Stimulated activated effector memory CD8-positive, alpha-beta T cell treated with anti-CD3 and anti-CD28 coated beads, Interleukin-12 subunit alpha, Interleukin-12 subunit beta, amount 100 ng/mL, for 72 hours (primary cell): ENCODE measurements around the gene FAM83F.

Experiments used
- ATAC-seq: fragments of 150-1000 bp; cut with Tn5 transposase; 2 replicates; pipeline ENCODE4 v1.10.0; 2021
- DNase-seq, 2 donors: peaks; one replicate each; pipeline ENCODE4 v3.0.0; 2021 to 2022; ENCODE audit warnings: low spot score in 2 of 2
- H3K27ac Mint-ChIP-seq: one replicate; pipeline ENCODE4 v1.8.0; 2022; ENCODE audit warnings: mild to moderate bottlenecking, mixed read lengths
- H3K36me3 Mint-ChIP-seq: one replicate; pipeline ENCODE4 v1.8.0; 2022; ENCODE audit warnings: mild to moderate bottlenecking, mixed read lengths
- H3K4me1 Mint-ChIP-seq: one replicate; pipeline ENCODE4 v1.8.0; 2022; ENCODE audit warnings: mixed read lengths
- H3K4me3 Mint-ChIP-seq: one replicate; pipeline ENCODE4 v1.8.0; 2022; ENCODE audit warnings: mild to moderate bottlenecking, mixed read lengths
- H3K9me3 Mint-ChIP-seq: one replicate; pipeline ENCODE4 v1.8.0; 2022; ENCODE audit warnings: mixed read lengths

FAM83F gene

DNA sequence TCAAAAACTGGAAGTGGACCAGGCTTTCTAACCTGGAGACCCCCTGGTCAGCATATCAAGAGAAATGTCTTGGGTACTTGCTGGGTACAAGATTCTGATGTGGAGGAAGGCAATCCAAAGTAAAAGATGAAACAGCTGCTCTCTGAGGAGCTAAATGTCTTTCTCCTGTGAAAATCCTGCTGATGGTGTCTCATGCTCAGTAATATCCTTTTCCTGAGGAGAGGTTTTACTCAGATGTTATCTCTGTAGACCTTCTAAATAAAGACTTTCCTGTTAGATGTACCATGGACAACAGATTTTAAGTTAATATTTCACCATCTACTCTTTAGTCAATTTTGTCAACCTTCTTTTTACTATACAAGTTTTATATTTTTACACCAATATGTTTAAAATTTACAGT lies 62.9 kb downstream of the FAM83F start:
- H3K36me3 Mint-ChIP-seq = peaks cover 6% of the 10 kb centered on the region
- H3K4me3 Mint-ChIP-seq = peak overlapping the region; percentile 23
- H3K9me3 Mint-ChIP-seq = no peaks in the 10 kb centered on the region
- peaks cover 45% of the 10 kb centered on the region for H3K4me1 Mint-ChIP-seq
- H3K27ac Mint-ChIP-seq = peak overlapping the region; percentile 8
- DNase-seq (no peak), ATAC-seq (no peak)

DNA sequence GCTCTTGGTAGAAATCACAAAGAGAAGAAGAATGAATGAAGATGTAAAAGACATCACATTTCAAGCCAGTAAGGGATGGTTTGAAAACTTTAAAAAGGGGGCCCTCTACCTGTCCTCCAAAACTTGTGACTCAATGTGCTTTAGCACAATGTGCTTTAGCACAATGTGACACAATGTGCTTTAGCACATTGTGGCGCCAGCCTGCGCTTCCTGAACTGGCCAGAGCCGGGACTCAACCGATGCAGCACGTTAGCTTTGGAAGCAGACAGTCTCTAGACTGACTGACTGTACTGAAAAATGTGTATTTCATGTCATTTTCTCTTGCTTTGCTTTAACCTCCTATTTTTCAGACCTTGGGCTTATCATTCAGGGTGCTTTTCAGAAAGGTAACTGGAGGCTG lies 63.5 kb downstream of the FAM83F start:
- DNase-seq (no peak), ATAC-seq (peak; percentile 15)
- Mint-ChIP-seq H3K4me1 (peaks cover 51% of the 10 kb centered on the region), H3K27ac (peak overlapping the region; percentile 8), H3K4me3 (peak overlapping the region; percentile 23), H3K36me3 (peaks cover 6% of the 10 kb centered on the region), H3K9me3 (no peaks in the 10 kb centered on the region)

DNA sequence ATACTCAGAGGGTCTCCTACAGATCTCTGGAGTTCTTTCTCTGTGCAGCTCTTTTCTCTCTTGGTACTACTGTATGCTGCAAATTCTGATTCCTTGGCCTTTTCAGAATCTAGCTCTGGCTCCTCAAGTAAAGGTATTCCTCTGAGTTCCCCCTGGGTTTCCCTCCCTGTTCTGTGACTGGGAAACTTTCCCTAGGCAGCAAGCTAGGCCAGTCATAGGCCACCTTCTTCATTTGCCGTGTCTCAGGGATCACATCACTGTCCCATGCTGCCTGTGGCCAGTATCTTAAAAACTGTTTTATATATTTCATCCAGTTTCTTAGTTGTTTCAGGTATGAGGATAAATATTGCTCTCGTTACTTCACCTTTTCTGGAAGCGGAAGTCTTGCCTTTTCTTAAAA lies 71.2 kb downstream of the FAM83F start:
- Mint-ChIP-seq H3K9me3 (no peaks in the 10 kb centered on the region), H3K4me1 (peaks cover 49% of the 10 kb centered on the region), H3K4me3 (no peak overlapping the region), H3K36me3 (no peaks in the 10 kb centered on the region), H3K27ac (peak overlapping the region; percentile 75)
- ATAC-seq (no peak), DNase-seq (no peak)

DNA sequence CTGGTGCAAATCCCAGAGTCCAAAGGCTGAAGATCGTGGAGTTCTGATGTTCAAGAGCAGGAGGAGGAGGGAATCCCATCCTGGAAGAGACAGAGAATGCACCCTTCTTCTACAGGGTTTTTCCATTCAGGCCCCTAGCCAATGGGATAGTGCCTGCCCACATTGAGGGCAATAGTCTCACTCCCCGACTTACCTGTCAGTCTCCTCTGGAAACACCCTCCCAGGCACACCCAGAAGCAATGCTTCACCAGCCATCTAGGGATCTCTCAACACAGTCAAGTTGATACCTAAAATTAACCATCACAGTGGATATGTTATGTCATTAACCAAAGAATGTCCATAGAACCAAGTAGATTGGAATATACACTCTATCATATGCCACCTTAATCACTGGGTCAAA lies 72.9 kb downstream of the FAM83F start:
- H3K4me1 Mint-ChIP-seq = peaks cover 55% of the 10 kb centered on the region
- H3K9me3 Mint-ChIP-seq = no peaks in the 10 kb centered on the region
- peak overlapping the region; percentile 57 for H3K27ac Mint-ChIP-seq
- H3K36me3 Mint-ChIP-seq = no peaks in the 10 kb centered on the region
- ATAC-seq (no peak), DNase-seq (no peak)
- no peak overlapping the region for H3K4me3 Mint-ChIP-seq

DNA sequence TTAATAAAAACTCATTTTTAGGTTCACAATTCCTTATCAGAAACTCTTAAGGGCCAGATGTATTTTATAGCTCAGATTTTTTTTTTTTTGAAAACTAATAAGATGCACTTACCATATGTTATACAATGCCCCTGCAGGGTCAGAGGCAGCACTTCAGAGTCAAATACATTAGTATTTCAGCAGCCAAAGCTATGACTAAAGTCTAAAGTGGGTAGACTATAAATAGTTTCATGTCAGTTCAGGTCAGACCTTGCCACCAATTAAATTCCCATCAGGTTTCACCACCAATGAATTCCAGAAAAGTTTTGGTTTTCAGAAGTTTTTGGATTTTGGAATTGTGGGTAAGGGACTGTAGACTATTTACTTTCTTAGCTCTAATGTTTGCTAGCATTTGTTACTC lies 75.9 kb downstream of the FAM83F start:
- DNase-seq (no peak), ATAC-seq (peak; percentile 71)
- Mint-ChIP-seq H3K9me3 (no peaks in the 10 kb centered on the region), H3K4me1 (peaks cover 51% of the 10 kb centered on the region), H3K27ac (no peak overlapping the region), H3K4me3 (no peak overlapping the region), H3K36me3 (no peaks in the 10 kb centered on the region)

DNA sequence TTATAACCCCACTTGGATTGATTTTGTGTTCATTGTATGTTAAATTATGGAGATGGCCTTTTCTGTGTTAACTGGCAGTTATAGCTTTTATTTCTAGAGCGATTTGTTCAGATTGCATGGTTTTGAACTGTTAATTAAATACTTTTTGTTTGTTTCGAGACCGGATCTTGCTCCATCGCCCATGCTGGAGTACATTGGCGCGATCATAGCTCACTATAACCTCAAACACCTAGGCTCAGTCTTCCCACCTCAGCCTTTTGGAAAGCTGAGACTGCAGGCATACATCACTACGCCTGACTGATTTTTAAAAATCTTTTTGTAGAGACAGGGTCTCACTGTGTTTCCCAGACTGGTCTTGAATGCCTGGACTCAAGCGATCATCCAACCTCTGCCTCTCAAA lies 77.0 kb downstream of the FAM83F start:
- H3K9me3 Mint-ChIP-seq = no peaks in the 10 kb centered on the region
- H3K4me3 Mint-ChIP-seq = no peak overlapping the region
- DNase-seq (no peak), ATAC-seq (no peak)
- H3K4me1 Mint-ChIP-seq = peaks cover 51% of the 10 kb centered on the region
- no peaks in the 10 kb centered on the region for H3K36me3 Mint-ChIP-seq
- no peak overlapping the region for H3K27ac Mint-ChIP-seq

DNA sequence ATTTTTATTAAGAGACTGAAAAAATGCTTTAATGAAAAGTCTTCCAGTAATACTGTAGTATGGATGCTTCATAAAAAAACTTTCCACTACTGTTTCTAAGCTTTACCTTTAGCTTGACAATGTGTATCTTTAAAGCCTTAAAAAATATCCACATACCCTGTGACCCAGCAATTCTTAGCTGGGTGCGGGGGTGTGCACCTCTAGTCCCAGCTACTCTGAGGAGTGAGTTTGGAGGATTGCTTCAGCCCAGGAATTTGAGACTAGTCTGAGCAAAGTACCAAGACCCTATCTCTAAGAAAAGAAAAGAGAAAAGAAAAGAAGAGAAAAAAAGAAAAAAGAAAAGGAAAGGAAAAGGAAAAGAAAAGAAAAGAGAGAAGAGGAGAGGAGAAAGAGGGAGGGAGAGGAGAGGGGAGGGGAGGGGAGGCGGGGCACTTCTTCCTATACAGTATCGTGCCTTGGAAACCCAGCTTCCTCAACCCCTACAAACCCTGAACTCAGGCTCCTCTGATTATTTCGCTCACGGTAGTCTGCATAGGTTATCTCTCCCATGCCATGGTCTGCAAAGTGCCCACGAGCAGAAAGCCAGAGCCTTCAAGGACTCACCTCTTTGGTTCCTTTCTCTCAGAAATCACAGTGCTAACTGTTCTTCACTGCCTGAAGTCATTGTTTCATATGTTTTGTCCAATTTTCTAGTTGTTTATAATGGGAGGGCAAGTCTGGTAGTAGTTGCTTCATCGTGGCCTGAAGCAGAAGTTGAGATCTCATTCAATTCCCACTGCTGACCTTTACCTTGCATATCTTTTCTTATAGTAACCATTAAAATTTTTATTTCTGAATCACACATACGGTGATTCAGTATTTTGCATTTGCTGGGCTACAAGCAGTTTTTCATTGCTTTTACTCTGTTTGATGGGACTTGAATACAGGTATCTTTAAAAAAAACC lies 82.2 kb downstream of the FAM83F start:
- Mint-ChIP-seq H3K4me1 (peaks cover 40% of the 10 kb centered on the region), H3K9me3 (no peaks in the 10 kb centered on the region), H3K4me3 (peak overlapping the region; percentile 55), H3K27ac (peak overlapping the region; percentile 76), H3K36me3 (no peaks in the 10 kb centered on the region)
- ATAC-seq (no peak), DNase-seq (no peak)

DNA sequence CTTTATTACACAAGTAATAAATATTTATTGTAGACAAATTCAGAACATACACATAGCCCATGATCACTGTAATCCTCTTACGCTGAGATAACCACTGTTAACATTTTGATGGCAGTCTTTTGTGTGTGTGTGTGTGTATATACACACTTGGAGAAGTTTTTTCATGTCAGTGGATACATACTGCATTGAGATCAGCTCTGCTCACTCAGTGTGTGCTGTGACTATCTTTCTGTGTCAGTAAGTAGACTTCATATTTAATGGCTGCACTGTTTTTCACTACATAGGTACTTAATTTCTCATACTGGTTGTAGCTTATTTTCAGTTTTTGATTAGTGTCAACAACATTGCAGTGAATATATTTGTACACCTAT lies 82.9 kb downstream of the FAM83F start:
- no peaks in the 10 kb centered on the region for H3K9me3 Mint-ChIP-seq
- peaks cover 40% of the 10 kb centered on the region for H3K4me1 Mint-ChIP-seq
- H3K4me3 Mint-ChIP-seq = no peak overlapping the region

DNA sequence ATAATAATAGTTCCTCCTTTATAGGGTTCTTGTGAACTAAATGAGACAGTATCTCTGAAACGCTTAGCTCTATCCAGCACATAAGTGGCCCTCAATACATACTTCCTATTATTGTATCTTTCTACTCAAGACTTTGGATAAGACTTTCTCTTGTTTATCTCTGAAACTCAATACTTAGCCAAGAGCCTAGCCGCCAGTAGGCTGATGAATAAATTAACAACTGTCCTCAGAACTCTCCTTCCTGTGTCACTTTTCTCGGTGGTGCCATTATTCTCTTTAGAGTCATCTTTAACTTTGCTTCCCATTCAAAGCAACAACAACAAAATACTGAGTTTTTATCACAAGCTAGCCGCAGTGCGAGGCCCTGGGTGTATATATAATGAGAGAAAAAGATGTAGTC lies 86.9 kb downstream of the FAM83F start:
- peaks cover 24% of the 10 kb centered on the region for H3K4me1 Mint-ChIP-seq
- no peak overlapping the region for H3K27ac Mint-ChIP-seq
- ATAC-seq (peak; percentile 47), DNase-seq (no peak)
- no peak overlapping the region for H3K4me3 Mint-ChIP-seq
- H3K9me3 Mint-ChIP-seq = no peaks in the 10 kb centered on the region
- no peaks in the 10 kb centered on the region for H3K36me3 Mint-ChIP-seq

More for the DNA sequence above, 82.9 kb downstream of the FAM83F start:
- Mint-ChIP-seq H3K27ac (peak overlapping the region; percentile 76), H3K36me3 (no peaks in the 10 kb centered on the region)
- DNase-seq (no peak), ATAC-seq (no peak)

DNA sequence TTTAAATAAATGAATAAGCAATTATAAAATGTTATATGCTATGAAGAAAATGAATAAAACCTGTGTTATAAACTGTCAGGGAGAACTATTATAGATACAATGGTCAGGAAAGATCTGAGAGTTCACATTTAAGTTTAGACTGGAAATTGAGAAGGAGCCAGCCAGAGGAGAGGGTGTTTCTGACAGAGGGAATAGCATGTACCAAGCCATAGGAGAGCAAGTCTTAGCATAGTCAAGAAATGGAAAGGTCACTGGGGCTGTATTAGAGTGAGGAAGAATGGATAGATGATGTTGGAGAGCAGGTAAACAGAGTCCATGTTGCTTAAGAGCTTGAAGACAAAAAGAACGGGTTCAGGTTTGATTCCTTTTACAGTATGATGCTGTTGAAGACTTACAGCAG lies 87.4 kb downstream of the FAM83F start:
- ATAC-seq (no peak), DNase-seq (no peak)
- H3K4me1 Mint-ChIP-seq = peaks cover 20% of the 10 kb centered on the region
- no peaks in the 10 kb centered on the region for H3K36me3 Mint-ChIP-seq
- H3K9me3 Mint-ChIP-seq = no peaks in the 10 kb centered on the region
- H3K4me3 Mint-ChIP-seq = no peak overlapping the region
- no peak overlapping the region for H3K27ac Mint-ChIP-seq

DNA sequence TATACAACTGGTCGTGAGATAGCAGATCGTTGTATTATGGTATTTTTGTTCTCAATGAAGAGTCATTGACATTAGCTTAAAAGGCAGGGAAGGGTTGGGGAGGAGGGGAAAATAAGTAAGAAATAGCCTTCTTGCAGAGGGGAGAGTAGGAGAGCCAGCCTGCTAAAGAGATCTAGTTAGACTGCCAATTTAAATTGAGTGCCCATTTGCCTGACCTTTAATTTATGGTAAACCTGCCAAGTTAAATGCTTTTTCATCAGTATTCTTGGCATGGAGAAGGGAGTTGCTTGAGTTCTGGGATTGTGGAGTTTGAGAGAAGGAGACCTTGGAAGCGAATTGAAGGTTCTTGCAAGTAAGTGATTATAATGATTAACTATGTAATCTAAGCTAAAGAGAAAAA lies 89.0 kb downstream of the FAM83F start:
- DNase-seq (no peak), ATAC-seq (no peak)
- peaks cover 25% of the 10 kb centered on the region for H3K4me1 Mint-ChIP-seq
- no peaks in the 10 kb centered on the region for H3K36me3 Mint-ChIP-seq
- no peaks in the 10 kb centered on the region for H3K9me3 Mint-ChIP-seq
- no peak overlapping the region for H3K27ac Mint-ChIP-seq
- no peak overlapping the region for H3K4me3 Mint-ChIP-seq

DNA sequence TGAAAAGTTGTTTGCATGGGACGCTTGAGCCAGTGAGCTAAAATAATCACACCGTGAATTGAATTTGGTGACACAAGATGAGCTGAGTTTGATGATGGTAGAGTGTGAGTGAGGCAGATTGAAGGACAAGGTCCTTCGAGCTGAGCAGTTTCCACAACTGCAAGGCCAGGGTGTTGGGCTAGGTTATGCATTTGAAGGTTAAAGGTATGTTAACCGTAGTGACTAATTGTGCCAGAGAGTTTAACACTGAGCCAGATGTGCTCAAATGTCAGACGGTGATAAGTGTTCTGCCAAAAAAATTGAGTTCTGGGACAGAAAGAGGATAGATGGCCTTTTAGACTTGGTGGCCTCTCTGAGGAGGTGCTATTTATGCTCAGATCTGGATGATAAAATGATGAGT lies 89.5 kb downstream of the FAM83F start:
- Mint-ChIP-seq H3K9me3 (no peaks in the 10 kb centered on the region), H3K4me3 (no peak overlapping the region), H3K36me3 (no peaks in the 10 kb centered on the region), H3K27ac (no peak overlapping the region), H3K4me1 (peaks cover 29% of the 10 kb centered on the region)
- no peak for ATAC-seq
- no peak for DNase-seq

DNA sequence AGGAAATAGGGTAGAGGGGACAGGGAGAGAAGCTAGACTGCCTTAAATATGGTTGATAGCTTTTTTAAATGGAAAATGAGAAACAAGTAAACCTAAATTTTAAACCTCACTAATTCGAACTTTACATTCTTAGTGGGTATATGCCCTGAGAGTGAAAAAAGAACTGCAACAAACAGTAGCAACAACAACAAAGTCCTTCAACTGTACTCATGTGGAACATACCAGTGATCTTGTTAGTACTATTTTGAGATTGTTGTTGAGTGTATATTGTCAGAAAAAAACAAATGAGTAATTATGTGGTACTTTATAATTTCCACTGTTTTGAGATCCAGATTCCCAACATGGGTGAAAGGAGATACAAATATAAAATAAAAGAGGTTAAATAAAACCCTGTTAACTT lies 94.1 kb downstream of the FAM83F start:
- Mint-ChIP-seq H3K4me1 (peaks cover 44% of the 10 kb centered on the region), H3K36me3 (peaks cover 5% of the 10 kb centered on the region), H3K4me3 (no peak overlapping the region), H3K9me3 (no peaks in the 10 kb centered on the region), H3K27ac (peak overlapping the region; percentile 57)
- ATAC-seq (peak; percentile 47), DNase-seq (no peak)
